Measurements from ENCODE around the gene IFT27.

Gene IFT27

GRCh38 chr22:36775964-36776669 lies at the start of gene IFT27:
IFT27 (minus strand) TSS chr22:36776119; CDS start chr22:36775707, 412 bp downstream.
- Mint-ChIP-seq H3K27me3 (no peaks in the 10 kb centered on the region), H3K4me3 (peak within 1 kb of the TSS; percentile 88), H3K27ac (peak within 1 kb of the TSS; percentile 92), H3K36me3 (peaks cover 15% of the 10 kb centered on the region), H3K9me3 (no peaks in the 10 kb centered on the region), H3K4me1 (peaks cover 15% of the 10 kb centered on the region)
- peak; percentile 98 for ATAC-seq

GRCh38 chr22:36824655-36825054 lies 48.7 kb upstream of the IFT27 start:
- no peak for ATAC-seq
- H3K27ac Mint-ChIP-seq = no peak overlapping the region
- H3K4me3 Mint-ChIP-seq = no peak overlapping the region
- no peaks in the 10 kb centered on the region for H3K36me3 Mint-ChIP-seq
- H3K27me3 Mint-ChIP-seq = peaks cover 62% of the 10 kb centered on the region
- H3K4me1 Mint-ChIP-seq = no peaks in the 10 kb centered on the region
- H3K9me3 Mint-ChIP-seq = no peaks in the 10 kb centered on the region

GRCh38 chr22:36823186-36823839 lies 47.4 kb upstream of the IFT27 start:
- Mint-ChIP-seq H3K36me3 (no peaks in the 10 kb centered on the region), H3K9me3 (no peaks in the 10 kb centered on the region), H3K4me1 (no peaks in the 10 kb centered on the region), H3K4me3 (no peak overlapping the region), H3K27me3 (peaks cover 62% of the 10 kb centered on the region), H3K27ac (no peak overlapping the region)
- ATAC-seq = no peak

- Mint-ChIP-seq H3K9me3 (no peaks in the 10 kb centered on the region), H3K36me3 (no peaks in the 10 kb centered on the region), H3K27me3 (peaks cover 67% of the 10 kb centered on the region), H3K4me1 (no peaks in the 10 kb centered on the region), H3K4me3 (no peak overlapping the region), H3K27ac (no peak overlapping the region)
- no peak for ATAC-seq
These were observed 46.7 kb upstream of the IFT27 start for GRCh38 chr22:36822581-36822980.

- H3K27ac Mint-ChIP-seq = no peak overlapping the region
- no peaks in the 10 kb centered on the region for H3K36me3 Mint-ChIP-seq
- no peak overlapping the region for H3K4me3 Mint-ChIP-seq
- peaks cover 82% of the 10 kb centered on the region for H3K27me3 Mint-ChIP-seq
- ATAC-seq = no peak
- H3K9me3 Mint-ChIP-seq = no peaks in the 10 kb centered on the region
- H3K4me1 Mint-ChIP-seq = peaks cover 6% of the 10 kb centered on the region
These were observed 43.2 kb upstream of the IFT27 start for GRCh38 chr22:36819112-36819511.

- Mint-ChIP-seq H3K4me1 (peaks cover 6% of the 10 kb centered on the region), H3K9me3 (no peaks in the 10 kb centered on the region), H3K36me3 (no peaks in the 10 kb centered on the region), H3K27me3 (peaks cover 82% of the 10 kb centered on the region), H3K27ac (no peak overlapping the region), H3K4me3 (no peak overlapping the region)
- ATAC-seq = no peak
These were observed 42.2 kb upstream of the IFT27 start for GRCh38 chr22:36818010-36818642.

- H3K27me3 Mint-ChIP-seq = peaks cover 84% of the 10 kb centered on the region
- no peaks in the 10 kb centered on the region for H3K36me3 Mint-ChIP-seq
- no peak overlapping the region for H3K27ac Mint-ChIP-seq
- ATAC-seq = no peak
- no peaks in the 10 kb centered on the region for H3K9me3 Mint-ChIP-seq
- no peak overlapping the region for H3K4me3 Mint-ChIP-seq
- peaks cover 6% of the 10 kb centered on the region for H3K4me1 Mint-ChIP-seq
These were observed 41.6 kb upstream of the IFT27 start for GRCh38 chr22:36817525-36817848.

GRCh38 chr22:36816636-36817524 lies 41.0 kb upstream of the IFT27 start, which contains the start of gene PVALB:
PVALB (minus strand) TSS chr22:36817035; CDS start chr22:36817005, 30 bp downstream.
- no peak for ATAC-seq
- Mint-ChIP-seq H3K36me3 (no peaks in the 10 kb centered on the region), H3K4me3 (peak within 1 kb of the TSS; percentile 14), H3K27me3 (peaks cover 88% of the 10 kb centered on the region), H3K27ac (no peak within 1 kb of the TSS), H3K4me1 (peaks cover 6% of the 10 kb centered on the region), H3K9me3 (no peaks in the 10 kb centered on the region)

GRCh38 chr22:36816339-36816635 lies 40.4 kb upstream of the IFT27 start:
- H3K27ac Mint-ChIP-seq = no peak overlapping the region
- H3K27me3 Mint-ChIP-seq = peaks cover 93% of the 10 kb centered on the region
- ATAC-seq = no peak
- no peak overlapping the region for H3K4me3 Mint-ChIP-seq
- no peaks in the 10 kb centered on the region for H3K36me3 Mint-ChIP-seq
- H3K4me1 Mint-ChIP-seq = peaks cover 6% of the 10 kb centered on the region
- no peaks in the 10 kb centered on the region for H3K9me3 Mint-ChIP-seq

- ATAC-seq = no peak
- Mint-ChIP-seq H3K4me3 (no peak overlapping the region), H3K27ac (no peak overlapping the region), H3K9me3 (no peaks in the 10 kb centered on the region), H3K27me3 (peaks cover 89% of the 10 kb centered on the region), H3K4me1 (peaks cover 6% of the 10 kb centered on the region), H3K36me3 (no peaks in the 10 kb centered on the region)
These were observed 39.8 kb upstream of the IFT27 start for GRCh38 chr22:36815558-36816338.

- H3K4me1 Mint-ChIP-seq = peaks cover 6% of the 10 kb centered on the region
- H3K9me3 Mint-ChIP-seq = no peaks in the 10 kb centered on the region
- H3K27ac Mint-ChIP-seq = no peak overlapping the region
- ATAC-seq = no peak
- no peaks in the 10 kb centered on the region for H3K36me3 Mint-ChIP-seq
- no peak overlapping the region for H3K4me3 Mint-ChIP-seq
- H3K27me3 Mint-ChIP-seq = peaks cover 79% of the 10 kb centered on the region
These were observed 38.9 kb upstream of the IFT27 start for GRCh38 chr22:36814801-36815200.

GRCh38 chr22:36811094-36811800 lies 35.3 kb upstream of the IFT27 start:
- ATAC-seq = no peak
- Mint-ChIP-seq H3K27me3 (peaks cover 47% of the 10 kb centered on the region), H3K4me1 (peaks cover 6% of the 10 kb centered on the region), H3K9me3 (no peaks in the 10 kb centered on the region), H3K36me3 (no peaks in the 10 kb centered on the region), H3K27ac (no peak overlapping the region), H3K4me3 (no peak overlapping the region)

- Mint-ChIP-seq H3K4me3 (no peak overlapping the region), H3K27me3 (peaks cover 46% of the 10 kb centered on the region), H3K36me3 (no peaks in the 10 kb centered on the region), H3K27ac (no peak overlapping the region), H3K4me1 (no peaks in the 10 kb centered on the region), H3K9me3 (no peaks in the 10 kb centered on the region)
- ATAC-seq = no peak
These were observed 33.4 kb upstream of the IFT27 start for GRCh38 chr22:36809351-36809750.

GRCh38 chr22:36808721-36809344 lies 32.9 kb upstream of the IFT27 start:
- peaks cover 43% of the 10 kb centered on the region for H3K27me3 Mint-ChIP-seq
- H3K4me3 Mint-ChIP-seq = no peak overlapping the region
- H3K27ac Mint-ChIP-seq = no peak overlapping the region
- H3K4me1 Mint-ChIP-seq = no peaks in the 10 kb centered on the region
- ATAC-seq = no peak
- no peaks in the 10 kb centered on the region for H3K36me3 Mint-ChIP-seq
- no peaks in the 10 kb centered on the region for H3K9me3 Mint-ChIP-seq

Data from stimulated activated memory B cell treated with anti-CD40 and anti-IgM and Interleukin-4, amounts not matched to agents 10 μg/mL and 1 μg/mL and 100 μg/mL, for 72 hours (primary cell).